ENCODE results near the gene DDX6. TPM values are rescaled to one million over a fixed set of nuclear protein-coding genes. Genes with fewer than 3 reads are reported as not detected.

DDX6 gene
- polyA plus RNA-seq, 1 of the 3 experiments (the other 2 are of a cell fraction) = 7.9 TPM

DNA sequence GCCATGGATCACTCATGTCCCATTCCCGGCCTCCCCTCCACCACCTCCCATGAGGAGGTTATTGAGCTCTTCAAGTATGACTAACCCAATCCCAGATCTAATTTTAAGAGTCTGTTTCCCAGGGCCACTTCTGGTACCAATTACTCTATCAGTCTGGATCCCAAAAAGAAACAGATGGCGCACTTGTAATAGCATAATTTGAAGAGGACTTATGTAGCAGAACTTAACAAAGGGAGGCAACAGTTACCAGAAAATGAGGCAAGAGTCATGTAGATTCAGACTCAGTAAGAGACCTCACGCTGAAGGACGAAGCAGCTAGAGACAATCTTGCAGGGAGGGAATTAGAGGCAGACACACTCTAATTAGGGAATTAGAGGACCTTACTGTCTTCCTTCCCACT, 46.9 kb downstream of the DDX6 start (continued):
- peak; percentile 87 for TF ChIP-seq RCOR1 (IDR thresholded peaks at IDR 0.05; ENCODE audit: low read length)
- TF ChIP-seq, protein P1, sequence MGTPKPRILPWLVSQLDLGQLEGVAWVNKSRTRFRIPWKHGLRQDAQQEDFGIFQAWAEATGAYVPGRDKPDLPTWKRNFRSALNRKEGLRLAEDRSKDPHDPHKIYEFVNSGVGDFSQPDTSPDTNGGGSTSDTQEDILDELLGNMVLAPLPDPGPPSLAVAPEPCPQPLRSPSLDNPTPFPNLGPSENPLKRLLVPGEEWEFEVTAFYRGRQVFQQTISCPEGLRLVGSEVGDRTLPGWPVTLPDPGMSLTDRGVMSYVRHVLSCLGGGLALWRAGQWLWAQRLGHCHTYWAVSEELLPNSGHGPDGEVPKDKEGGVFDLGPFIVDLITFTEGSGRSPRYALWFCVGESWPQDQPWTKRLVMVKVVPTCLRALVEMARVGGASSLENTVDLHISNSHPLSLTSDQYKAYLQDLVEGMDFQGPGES (IDR thresholded peaks at IDR 0.05; ENCODE audit: low read depth, low read length) = no peak
- TF ChIP-seq, protein P2, sequence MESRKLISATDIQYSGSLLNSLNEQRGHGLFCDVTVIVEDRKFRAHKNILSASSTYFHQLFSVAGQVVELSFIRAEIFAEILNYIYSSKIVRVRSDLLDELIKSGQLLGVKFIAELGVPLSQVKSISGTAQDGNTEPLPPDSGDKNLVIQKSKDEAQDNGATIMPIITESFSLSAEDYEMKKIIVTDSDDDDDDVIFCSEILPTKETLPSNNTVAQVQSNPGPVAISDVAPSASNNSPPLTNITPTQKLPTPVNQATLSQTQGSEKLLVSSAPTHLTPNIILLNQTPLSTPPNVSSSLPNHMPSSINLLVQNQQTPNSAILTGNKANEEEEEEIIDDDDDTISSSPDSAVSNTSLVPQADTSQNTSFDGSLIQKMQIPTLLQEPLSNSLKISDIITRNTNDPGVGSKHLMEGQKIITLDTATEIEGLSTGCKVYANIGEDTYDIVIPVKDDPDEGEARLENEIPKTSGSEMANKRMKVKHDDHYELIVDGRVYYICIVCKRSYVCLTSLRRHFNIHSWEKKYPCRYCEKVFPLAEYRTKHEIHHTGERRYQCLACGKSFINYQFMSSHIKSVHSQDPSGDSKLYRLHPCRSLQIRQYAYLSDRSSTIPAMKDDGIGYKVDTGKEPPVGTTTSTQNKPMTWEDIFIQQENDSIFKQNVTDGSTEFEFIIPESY (IDR thresholded peaks at IDR 0.05; ENCODE audit: borderline replicate concordance, low read depth) = no peak
- TF ChIP-seq GABPA (IDR thresholded peaks at IDR 0.05; ENCODE audit: low read depth) = no peak
- no peak for TF ChIP-seq RFX5 (IDR thresholded peaks at IDR 0.05; ENCODE audit: low read length)
- TF ChIP-seq NFIC (IDR thresholded peaks at IDR 0.05; ENCODE audit: borderline replicate concordance) = no peak

DNA sequence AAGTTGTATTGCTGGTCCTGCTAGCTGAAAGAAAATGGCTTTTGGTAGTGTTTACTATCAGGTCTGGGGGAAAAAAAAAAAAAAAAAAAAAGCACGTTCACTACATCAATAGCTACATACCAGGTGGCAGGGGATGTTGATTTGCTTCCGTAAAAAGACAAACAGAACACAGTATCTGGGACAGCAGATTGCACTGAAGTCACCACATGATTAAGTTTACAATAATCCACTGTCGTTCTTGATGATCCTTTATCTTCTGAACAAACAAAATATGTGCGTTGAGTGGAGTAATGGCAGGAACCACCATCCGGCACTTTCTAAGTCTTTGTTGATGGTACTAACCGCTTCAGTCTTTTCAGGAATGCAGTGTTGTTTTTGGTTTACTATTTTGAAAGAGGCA, 48.7 kb downstream of the DDX6 start:
- 78% methylated on average over 6 of the region's 6 CpGs for WGBS (ENCODE audit: low lambda C conversion rate)
- no peaks in the 10 kb centered on the region for H4K20me1 ChIP-seq (ENCODE audit: insufficient read depth)
- H2AFZ ChIP-seq (ENCODE audit: low read depth) = no peak overlapping the region
- ChIA-PET CTCF (no interaction called here), POLR2A (no interaction called here)
- no peak overlapping the region for H3K27ac ChIP-seq (ENCODE audit: low read depth in 2 of 2, low read length in 1 of 2)
- TF ChIP-seq FOXJ3 (CRISPR knock-in tag; IDR thresholded peaks at IDR 0.05) = no peak
- TF ChIP-seq JUND (IDR thresholded peaks at IDR 0.05) = no peak
- no peak for TF ChIP-seq RAD21 (IDR thresholded peaks at IDR 0.05; ENCODE audit: low read length)
- TF ChIP-seq SIN3A (IDR thresholded peaks at IDR 0.05; ENCODE audit: borderline replicate concordance, low read depth, low read length) = no peak
- TF ChIP-seq GABPA (IDR thresholded peaks at IDR 0.05; ENCODE audit: low read depth) = no peak
- TF ChIP-seq RFX5 (IDR thresholded peaks at IDR 0.05; ENCODE audit: low read length) = no peak
- TF ChIP-seq YY1 (IDR thresholded peaks at IDR 0.05; ENCODE audit: low read depth) = no peak
- TF ChIP-seq MEF2A (IDR thresholded peaks at IDR 0.05; ENCODE audit: borderline replicate concordance, low read depth) = no peak
- TF ChIP-seq, protein P1 (IDR thresholded peaks at IDR 0.05; ENCODE audit: low read depth, low read length) = no peak
- no peak for TF ChIP-seq NFIC (IDR thresholded peaks at IDR 0.05; ENCODE audit: borderline replicate concordance)
- TF ChIP-seq TEAD4 (IDR thresholded peaks at IDR 0.05; ENCODE audit: borderline replicate concordance, insufficient read depth) = no peak
- TF ChIP-seq NRF1 (IDR thresholded peaks at IDR 0.05; ENCODE audit: low read depth, low read length) = no peak
- no peak for TF ChIP-seq FOXM1 (IDR thresholded peaks at IDR 0.05; ENCODE audit: low read depth)
- no peak for TF ChIP-seq CHD2 (IDR thresholded peaks at IDR 0.05; ENCODE audit: low read length, partially characterized antibody)
- no peak for TF ChIP-seq RCOR1 (IDR thresholded peaks at IDR 0.05; ENCODE audit: low read length)
- no peak for TF ChIP-seq FOSL2 (IDR thresholded peaks at IDR 0.05; ENCODE audit: borderline replicate concordance, low read depth)
- no peak for DNase-seq
- H3F3A ChIP-seq (replicated peaks; ENCODE audit: insufficient read depth) = peaks cover 28% of the 10 kb centered on the region
- no peaks in the 10 kb centered on the region for H3K9me3 ChIP-seq
- H3K4me1 ChIP-seq (ENCODE audit: control insufficient read depth in 1 of 2, insufficient read depth in 2 of 2, low read depth in 1 of 2, low read length in 1 of 2) = peaks cover 0 to 16% of the 10 kb centered on the region in 2 experiments; a peak in 3 of 4 replicates
- no peaks in the 10 kb centered on the region for H3K79me2 ChIP-seq (ENCODE audit: insufficient read depth)
- no peaks in the 10 kb centered on the region for H3K9me2 ChIP-seq
- H3K9ac ChIP-seq = no peak overlapping the region
- H3K4me3 ChIP-seq (ENCODE audit: low read depth in 2 of 2, low read length in 1 of 2) = no peak overlapping the region
- no peaks in the 10 kb centered on the region for H3K27me3 ChIP-seq (ENCODE audit: insufficient read depth)
- H3K36me3 ChIP-seq (replicated peaks in 1 of 2; ENCODE audit: control insufficient read depth in 1 of 2, insufficient read depth in 2 of 2, low read length in 1 of 2) = no peaks in the 10 kb centered on the region
- no peak overlapping the region for H3K4me2 ChIP-seq
